AG09309 (cell line): ENCODE results near the gene NUPR1.
A peak's percentile ranks its signal among the peaks of the same experiment; 100 is the strongest.
"Not testable (repeated sequence)": the region's sequence is repeated elsewhere in the genome, so short reads cannot be mapped to it uniquely, and the experiment has no call there.

Experiments used
- DNase-seq: peaks from one replicate; pipeline ENCODE4 v3.0.0-alpha.2; 2010; ENCODE audit warnings: low read depth
- H3K4me3 ChIP-seq: 2 replicates; pipeline ENCODE4 v1.5.1; 2011; ENCODE audit warnings: mild to moderate bottlenecking, low read depth, low read length, moderate library complexity; ENCODE audit not compliant: control insufficient read depth
- CTCF ChIP-seq: IDR thresholded peaks from 2 replicates; pipeline ENCODE4 v1.5.1; 2011; ENCODE audit warnings: mild to moderate bottlenecking, low read depth, low read length, inconsistent platforms; ENCODE audit not compliant: insufficient read depth, control insufficient read depth; ENCODE audit errors: missing control alignments

The NUPR1 gene

GRCh38 chr16:28534542-28535373, 4.0 kb downstream of the NUPR1 start:
- no peak overlapping the region for H3K4me3 ChIP-seq
- TF ChIP-seq CTCF = no peak
- peak; percentile 61 for DNase-seq

- no peak overlapping the region for H3K4me3 ChIP-seq
- DNase-seq = no peak
- no peak for TF ChIP-seq CTCF
Measured at GRCh38 chr16:28532940-28533647, 5.7 kb downstream of the NUPR1 start.

- DNase-seq = no peak
Measured at GRCh38 chr16:28531777-28532744, 6.7 kb downstream of the NUPR1 start.

GRCh38 chr16:28529124-28529523, 9.7 kb downstream of the NUPR1 start:
- no peak for DNase-seq
- TF ChIP-seq CTCF = no peak
- H3K4me3 ChIP-seq = no peak overlapping the region

More at GRCh38 chr16:28531777-28532744, 6.7 kb downstream of the NUPR1 start:
- H3K4me3 ChIP-seq = no peak overlapping the region
- TF ChIP-seq CTCF = no peak

GRCh38 chr16:28528463-28528867, 10.3 kb downstream of the NUPR1 start:
- no peak overlapping the region for H3K4me3 ChIP-seq
- DNase-seq = no peak
- no peak for TF ChIP-seq CTCF

- no peak overlapping the region for H3K4me3 ChIP-seq
- DNase-seq = no peak
- TF ChIP-seq CTCF = no peak
Measured at GRCh38 chr16:28527985-28528384, 10.8 kb downstream of the NUPR1 start.

- H3K4me3 ChIP-seq, DNase-seq: not testable (repeated sequence)
Measured at GRCh38 chr16:28527100-28527785, 11.5 kb downstream of the NUPR1 start.
